IPS DF 6.9 (cell line): ENCODE data around the gene ACBD3.

Source experiments
- DNase-seq: peaks from one replicate; pipeline ENCODE4 v3.0.0-alpha.2; 2013; ENCODE audit warnings: low read depth, low spot score
- H3K27ac ChIP-seq: one replicate; pipeline ENCODE4 v1.5.1; 2013; ENCODE audit warnings: low read length, control low read depth
- H3K27me3 ChIP-seq: 2 replicates; pipeline ENCODE4 v1.6.1; 2013; ENCODE audit warnings: mild to moderate bottlenecking, low read length; ENCODE audit not compliant: control insufficient read depth, insufficient read depth
- H3K36me3 ChIP-seq: 2 replicates; pipeline ENCODE4 v1.6.1; 2013; ENCODE audit warnings: low read length; ENCODE audit not compliant: control insufficient read depth, insufficient read depth
- H3K4me1 ChIP-seq: 2 replicates; pipeline ENCODE4 v1.6.1; 2013; ENCODE audit warnings: low read length; ENCODE audit not compliant: control insufficient read depth, insufficient read depth
- H3K4me3 ChIP-seq: 2 replicates; pipeline ENCODE4 v1.5.1; 2013; ENCODE audit warnings: mild to moderate bottlenecking, low read length
- H3K9me3 ChIP-seq: 2 replicates; pipeline ENCODE4 v1.6.1; 2013; ENCODE audit warnings: low read length, inconsistent platforms; ENCODE audit not compliant: control insufficient read depth, insufficient read depth
- WGBS: extraction: QIAGEN DNeasy Blood & Tissue Kit; methylation state at CpG from one replicate; pipeline ENCODE4 v1.1.7; 2013; ENCODE audit warnings: mixed read lengths, missing lambda C conversion rate; ENCODE audit not compliant: insufficient read length, insufficient coverage; 5-methylcytosine and 5-hydroxymethylcytosine counted together

The ACBD3 gene

GRCh38 chr1:226100436-226101391 is 85.8 kb downstream of the ACBD3 start:
- no peaks in the 10 kb centered on the region for H3K36me3 ChIP-seq
- peak overlapping the region; percentile 23; the same call in 1 of the 2 replicates for H3K4me3 ChIP-seq
- no peak for DNase-seq
- WGBS: no CpG with 5 or more reads among the region's 32 CpGs
- H3K4me1 ChIP-seq: peaks cover 2% of the 10 kb centered on the region; the same call in 1 of the 2 replicates
- H3K27me3 ChIP-seq: no peaks in the 10 kb centered on the region
- H3K9me3 ChIP-seq: no peaks in the 10 kb centered on the region
- H3K27ac ChIP-seq: no peak overlapping the region

GRCh38 chr1:226098870-226099835 is 87.4 kb downstream of the ACBD3 start:
- Histone ChIP-seq H3K36me3 (no peaks in the 10 kb centered on the region), H3K4me3 (no peak overlapping the region), H3K27me3 (no peaks in the 10 kb centered on the region), H3K4me1 (no peaks in the 10 kb centered on the region), H3K9me3 (no peaks in the 10 kb centered on the region), H3K27ac (no peak overlapping the region)
- no peak for DNase-seq
- no CpG with 5 or more reads among the region's 3 CpGs for WGBS

GRCh38 chr1:226097866-226098625 is 88.5 kb downstream of the ACBD3 start:
- no peak for DNase-seq
- Histone ChIP-seq H3K27ac (no peak overlapping the region), H3K27me3 (no peaks in the 10 kb centered on the region), H3K4me3 (no peak overlapping the region), H3K9me3 (no peaks in the 10 kb centered on the region), H3K4me1 (no peaks in the 10 kb centered on the region), H3K36me3 (no peaks in the 10 kb centered on the region)
- WGBS: no CpG with 5 or more reads among the region's 5 CpGs

GRCh38 chr1:226095286-226095685 is 91.3 kb downstream of the ACBD3 start:
- WGBS: no CpG with 5 or more reads among the region's 2 CpGs
- no peak for DNase-seq
- Histone ChIP-seq H3K4me3 (no peak overlapping the region), H3K36me3 (no peaks in the 10 kb centered on the region), H3K4me1 (no peaks in the 10 kb centered on the region), H3K9me3 (no peaks in the 10 kb centered on the region), H3K27me3 (no peaks in the 10 kb centered on the region), H3K27ac (no peak overlapping the region)
